ENCODE measurements around the gene NCAPD3. TPM values are rescaled to one million over a fixed set of nuclear protein-coding genes. Genes with fewer than 3 reads are reported as not detected.

Gene NCAPD3
- total and polyA plus RNA-seq, 9 donors: 5.8 to 12.1 (median 8.8) TPM

DNA sequence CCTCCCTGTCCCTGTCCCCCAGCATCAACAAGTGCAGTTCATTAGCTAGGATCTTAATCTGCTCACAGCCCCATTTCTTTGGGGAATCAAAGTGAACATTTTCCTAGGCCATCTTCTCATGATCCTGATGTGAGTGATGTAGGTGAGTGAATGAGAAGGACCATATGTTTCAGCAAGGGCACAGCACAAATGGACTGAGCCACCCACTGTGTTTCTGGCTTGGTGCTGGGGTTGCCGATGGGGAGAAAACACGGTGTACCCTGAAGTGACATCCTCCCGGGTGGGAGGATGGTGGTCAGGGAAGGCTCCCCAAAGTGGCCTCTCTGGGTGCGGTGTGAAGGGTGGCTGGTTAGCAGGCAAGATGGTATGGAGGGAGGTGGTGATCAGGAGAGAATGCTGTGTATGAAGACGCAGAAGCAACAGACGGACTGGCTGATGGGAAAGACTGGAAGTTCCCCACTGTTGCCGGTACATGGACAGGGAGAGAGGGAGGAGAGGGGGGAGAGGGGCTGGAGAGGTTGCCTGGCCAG is 82.7 kb downstream of the NCAPD3 start:
- no peaks in the 10 kb centered on the region for H3K27me3 ChIP-seq
- TF ChIP-seq CTCF (IDR thresholded peaks at IDR 0.05) (no peak), EP300 (IDR thresholded peaks at IDR 0.05) (no peak), POLR2A (IDR thresholded peaks at IDR 0.05) (no peak)
- H3K9me3 ChIP-seq: no peaks in the 10 kb centered on the region
- DNase-seq: no peak
- H3K27ac ChIP-seq: no peak overlapping the region
- intact Hi-C loops (cut with DNase I): loop anchor here in 3 of 4 donors (5.0 to 10.0 kb wide), 3 partner anchors 89 to 216 kb away; no protein-coding TSS in a partner anchor
- no peaks in the 10 kb centered on the region for H3K36me3 ChIP-seq
- peaks cover 2% of the 10 kb centered on the region for H3K4me1 ChIP-seq (ENCODE audit: insufficient read depth)
- no peak overlapping the region for H3K4me3 ChIP-seq
- WGBS, 3 donors: 90 to 93% (median 93%) methylated on average over 7 of the region's 7 CpGs

GRCh38 chr11:134139873-134140331 is 83.9 kb downstream of the NCAPD3 start:
- WGBS, 3 donors: 36 to 38% (median 38%) methylated on average over 10 of the region's 10 CpGs
- DNase-seq: peak; percentile 61 to 84 (median 62)
- intact Hi-C loops (cut with DNase I): loop anchor here (2.0 to 10.0 kb wide), 4 partner anchors 88 to 215 kb away; no protein-coding TSS in a partner anchor
- peak; percentile 77 to 94 (median 92) for TF ChIP-seq CTCF (IDR thresholded peaks at IDR 0.05)
- no peak for TF ChIP-seq POLR2A (IDR thresholded peaks at IDR 0.05)
- TF ChIP-seq EP300 (IDR thresholded peaks at IDR 0.05): no peak
- peak overlapping the region in 1 of 2 donors; percentile 69 for H3K27ac ChIP-seq
- H3K4me1 ChIP-seq (ENCODE audit: insufficient read depth): peaks cover 2% of the 10 kb centered on the region
- no peaks in the 10 kb centered on the region for H3K27me3 ChIP-seq
- H3K9me3 ChIP-seq: no peaks in the 10 kb centered on the region
- no peak overlapping the region for H3K4me3 ChIP-seq
- no peaks in the 10 kb centered on the region for H3K36me3 ChIP-seq

DNA sequence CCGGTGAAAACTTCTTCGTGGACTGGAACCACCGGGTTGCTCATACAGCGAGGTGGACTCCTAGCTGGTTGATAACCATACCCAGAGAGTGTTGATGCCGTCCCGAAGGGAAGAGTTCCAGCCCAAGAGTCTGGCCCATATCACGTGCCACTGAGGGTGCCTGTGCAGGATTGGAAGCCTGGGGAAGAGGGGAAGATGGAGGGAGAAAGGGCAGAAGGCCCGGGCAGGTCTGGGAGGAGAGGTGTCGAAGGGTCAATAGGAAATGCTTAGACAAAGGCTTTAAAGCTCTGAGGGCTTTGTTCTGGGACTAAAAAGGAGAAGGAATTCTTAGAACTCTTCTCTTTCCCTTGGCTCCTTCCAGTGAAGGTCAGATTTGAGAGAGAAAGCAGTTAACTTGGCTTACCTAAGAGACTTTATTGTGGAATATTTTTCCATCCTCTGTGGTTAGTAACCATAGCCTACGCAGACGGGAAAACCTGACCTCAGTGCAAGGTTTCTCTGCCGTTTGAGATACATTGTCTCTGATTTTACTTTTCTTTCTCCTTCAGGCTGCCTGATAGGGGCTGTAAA is 84.4 kb downstream of the NCAPD3 start:
- DNase-seq: no peak
- H3K36me3 ChIP-seq: no peaks in the 10 kb centered on the region
- H3K27me3 ChIP-seq: no peaks in the 10 kb centered on the region
- H3K4me3 ChIP-seq: no peak overlapping the region
- 51 to 53% (median 51%) methylated on average over 12 of the region's 12 CpGs for WGBS, 3 donors
- no peak for TF ChIP-seq EP300 (IDR thresholded peaks at IDR 0.05)
- no peak for TF ChIP-seq POLR2A (IDR thresholded peaks at IDR 0.05)
- TF ChIP-seq CTCF (IDR thresholded peaks at IDR 0.05): no peak
- H3K9me3 ChIP-seq: no peaks in the 10 kb centered on the region
- H3K27ac ChIP-seq: peak overlapping the region; percentile 37 to 69
- intact Hi-C loops (cut with DNase I): loop anchor here in 2 of 4 donors (2.0 to 5.0 kb wide), 2 partner anchors 87 to 89 kb away; no protein-coding TSS in a partner anchor
- H3K4me1 ChIP-seq (ENCODE audit: insufficient read depth): peaks cover 2% of the 10 kb centered on the region

- H3K27ac ChIP-seq: peak overlapping the region in 1 of 2 donors; percentile 69
Observed at GRCh38 chr11:134138376-134138775, 85.4 kb downstream of the NCAPD3 start.

More at GRCh38 chr11:134138376-134138775, 85.4 kb downstream of the NCAPD3 start:
- no peak for DNase-seq
- no peak for TF ChIP-seq CTCF (IDR thresholded peaks at IDR 0.05)
- TF ChIP-seq POLR2A (IDR thresholded peaks at IDR 0.05): no peak
- no peak for TF ChIP-seq EP300 (IDR thresholded peaks at IDR 0.05)
- Histone ChIP-seq H3K27me3 (no peaks in the 10 kb centered on the region), H3K9me3 (no peaks in the 10 kb centered on the region), H3K36me3 (no peaks in the 10 kb centered on the region), H3K4me3 (no peak overlapping the region), H3K4me1 (ENCODE audit: insufficient read depth) (peaks cover 2% of the 10 kb centered on the region)
- intact Hi-C loops (cut with DNase I): loop anchor here in 2 of 4 donors (2.0 to 5.0 kb wide), 2 partner anchors 86 to 88 kb away; no protein-coding TSS in a partner anchor
- WGBS, 3 donors: 83 to 89% (median 84%) methylated on average over 9 of the region's 9 CpGs

Measured in ovary (tissue), 9 donors.